HepG2 (cell line): ENCODE measurements around the gene TSPAN8. TPM values are rescaled to one million over a fixed set of nuclear protein-coding genes. Genes with fewer than 3 reads are reported as not detected.

ENCODE experiments used
- CAMTA2 ChIP-seq: sonication (generic); formaldehyde crosslinking; IDR thresholded peaks from 2 replicates; pipeline ENCODE4 v1.4.0; 2020; ENCODE audit warnings: mild to moderate bottlenecking, missing genetic modification reagents, borderline replicate concordance
- CEBPG ChIP-seq: IDR thresholded peaks from 2 replicates; pipeline ENCODE4 v1.6.1; 2016
- FOXC1 ChIP-seq: sonication (generic); formaldehyde crosslinking; IDR thresholded peaks from 2 replicates; pipeline ENCODE4 v1.8.0; 2022; ENCODE audit warnings: mild to moderate bottlenecking, missing genetic modification reagents, borderline replicate concordance
- HMG20B ChIP-seq: conservative IDR thresholded peaks from 2 replicates; pipeline ENCODE4 v1.6.1; 2016; ENCODE audit warnings: missing genetic modification reagents, missing compliant biosample characterization
- HNRNPLL ChIP-seq: fragments of 200-400 bp; formaldehyde crosslinking; IDR thresholded peaks from 2 replicates; pipeline ENCODE4 v1.6.1; 2017; ENCODE audit warnings: mild to moderate bottlenecking, low read depth, low read length; ENCODE audit not compliant: poor library complexity, severe bottlenecking
- HOXD1 ChIP-seq: sonication (generic); formaldehyde crosslinking; IDR thresholded peaks from 2 replicates; pipeline ENCODE4 v1.5.0; 2020; ENCODE audit warnings: missing genetic modification reagents
- KLF13 ChIP-seq: sonication (generic); formaldehyde crosslinking; IDR thresholded peaks from 2 replicates; pipeline ENCODE4 v1.4.0; 2020; ENCODE audit warnings: mild to moderate bottlenecking, missing genetic modification reagents
- NFE2L2 ChIP-seq: fragments of 150-350 bp; IDR thresholded peaks from 2 replicates; pipeline ENCODE4 v1.6.1; 2014; ENCODE audit warnings: low read length
- SPEN ChIP-seq: sonication (generic); formaldehyde crosslinking; IDR thresholded peaks from 2 replicates; pipeline ENCODE4 v1.5.1; 2020; ENCODE audit warnings: low read depth, mild to moderate bottlenecking, missing genetic modification reagents
- SRSF4 ChIP-seq: fragments of 200-400 bp; formaldehyde crosslinking; IDR thresholded peaks from one replicate; pipeline ENCODE4 v1.6.1; 2018; ENCODE audit warnings: mild to moderate bottlenecking, low read depth, low read length, moderate library complexity; ENCODE audit not compliant: poor library complexity, severe bottlenecking
- TAF15 ChIP-seq: fragments of 200-400 bp; formaldehyde crosslinking; IDR thresholded peaks from one replicate; pipeline ENCODE4 v1.6.1; 2018; ENCODE audit warnings: mild to moderate bottlenecking, low read depth, low read length; ENCODE audit not compliant: poor library complexity, severe bottlenecking
- THYN1 ChIP-seq: sonication (generic); formaldehyde crosslinking; IDR thresholded peaks from 2 replicates; pipeline ENCODE4 v1.8.1; 2023; ENCODE audit warnings: low read depth, mild to moderate bottlenecking, moderate library complexity, missing genetic modification reagents, borderline replicate concordance
- WIZ ChIP-seq: sonication (generic); formaldehyde crosslinking; IDR thresholded peaks from 2 replicates; pipeline ENCODE4 v1.5.1; 2020; ENCODE audit warnings: mild to moderate bottlenecking, missing genetic modification reagents
- ZC3H4 ChIP-seq: sonication (generic); formaldehyde crosslinking; IDR thresholded peaks from 2 replicates; pipeline ENCODE4 v1.4.0; 2020; ENCODE audit warnings: missing genetic modification reagents, borderline replicate concordance
- ZFP1 ChIP-seq: IDR thresholded peaks from 2 replicates; pipeline ENCODE4 v1.6.1; 2016
- ZNF17 ChIP-seq: sonication (generic); formaldehyde crosslinking; IDR thresholded peaks from 2 replicates; pipeline ENCODE4 v1.5.0; 2020; ENCODE audit warnings: mild to moderate bottlenecking, missing genetic modification reagents
- ZNF24 ChIP-seq: fragments of 450-650 bp; IDR thresholded peaks from 2 replicates; pipeline ENCODE4 v1.6.1; 2017; ENCODE audit warnings: antibody characterized with exemption, mild to moderate bottlenecking
- ZNF260 ChIP-seq: sonication (generic); formaldehyde crosslinking; IDR thresholded peaks from 2 replicates; pipeline ENCODE4 v1.4.0; 2020; ENCODE audit warnings: missing genetic modification reagents, low read depth, mild to moderate bottlenecking, borderline replicate concordance
- ZNF383 ChIP-seq: sonication (generic); formaldehyde crosslinking; IDR thresholded peaks from 2 replicates; pipeline ENCODE4 v1.4.0; 2020; ENCODE audit warnings: missing genetic modification reagents, mild to moderate bottlenecking, borderline replicate concordance
- ZNF44 ChIP-seq: sonication (generic); formaldehyde crosslinking; IDR thresholded peaks from 2 replicates; pipeline ENCODE4 v1.5.1; 2020; ENCODE audit warnings: mild to moderate bottlenecking, missing genetic modification reagents
- ZNF451 ChIP-seq: sonication (generic); formaldehyde crosslinking; IDR thresholded peaks from 2 replicates; pipeline ENCODE4 v1.5.0; 2020; ENCODE audit warnings: mild to moderate bottlenecking, missing genetic modification reagents
- ZNF644 ChIP-seq: IDR thresholded peaks from 2 replicates; pipeline ENCODE4 v1.6.1; 2016; ENCODE audit warnings: low read depth
- ZNF660 ChIP-seq: sonication (generic); formaldehyde crosslinking; IDR thresholded peaks from 2 replicates; pipeline ENCODE4 v1.5.1; 2020; ENCODE audit warnings: mild to moderate bottlenecking, low read depth, missing genetic modification reagents, borderline replicate concordance
- ZSCAN31 ChIP-seq: sonication (generic); formaldehyde crosslinking; IDR thresholded peaks from 2 replicates; pipeline ENCODE4 v1.5.0; 2020; ENCODE audit warnings: low read depth, mild to moderate bottlenecking, missing genetic modification reagents
- polyA plus RNA-seq, 8 experiments: library from polyadenylated mRNA; depleted of rRNA in 3 of 8; stranded (reverse) in 7 of 8; unstranded in 1 of 8; fragments of >200 nt; fragmentation: Illumina TruSeq in 4 of 8; extraction: Trizol in 4 of 8; gene quantifications; 2 replicates each; pipeline versions ENCODE4 v1.2.1 to v1.2.3, GENCODE V29; 2011 to 2016; ENCODE audit warnings: low read depth in 4 of 8, missing spikeins in 1 of 8, mixed read lengths in 1 of 8; ENCODE audit not compliant: insufficient read depth in 1 of 8
- total RNA-seq, 5 experiments: library from RNA; depleted of rRNA; stranded (reverse); fragments of >200 nt; fragmentation: Illumina TruSeq; extraction: Trizol; gene quantifications; 2 replicates each; pipeline ENCODE4 v1.2.3, GENCODE V29; 2016; ENCODE audit warnings: low read depth in 1 of 5
- TF ChIP-seq, protein P1 (sequence below): IDR thresholded peaks from 2 replicates; pipeline ENCODE4 v1.6.1; 2012; ENCODE audit warnings: low read depth, low read length, improper control_type of control experiment
- TF ChIP-seq, protein P2 (sequence below): sonication (generic); formaldehyde crosslinking; IDR thresholded peaks from 2 replicates; pipeline ENCODE4 v1.5.0; 2020; ENCODE audit warnings: mild to moderate bottlenecking, missing genetic modification reagents
- TF ChIP-seq, protein P3 (sequence below): sonication (generic); formaldehyde crosslinking; IDR thresholded peaks from 2 replicates; pipeline ENCODE4 v1.8.0; 2022; ENCODE audit warnings: mild to moderate bottlenecking, missing genetic modification reagents; ENCODE audit not compliant: insufficient replicate concordance

Gene TSPAN8
- total and polyA plus RNA-seq, 2 of the 13 experiments (the other 11 are each of a cell fraction or from before 2014, with no cell fraction given): 3.4 to 3.9 TPM

DNA sequence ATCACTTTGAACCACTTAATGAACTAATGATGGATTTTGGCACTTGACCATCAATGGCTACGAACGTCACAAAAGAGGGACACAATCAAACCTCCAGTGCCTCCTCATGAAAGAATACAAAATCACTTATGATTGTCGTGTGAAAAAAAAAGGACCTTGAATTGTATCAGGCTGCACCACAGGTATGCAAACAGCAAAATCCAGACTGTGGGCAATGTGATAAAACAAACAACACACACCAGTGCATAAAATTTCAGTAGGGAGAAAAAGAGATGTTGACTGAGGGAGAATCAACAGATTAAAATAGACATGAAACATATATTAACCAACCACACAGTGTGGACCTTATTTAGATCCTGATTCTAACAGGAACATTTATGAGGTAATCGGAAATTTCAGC, 2.6 kb downstream of the TSPAN8 start (continued):
- TF ChIP-seq, protein P1, sequence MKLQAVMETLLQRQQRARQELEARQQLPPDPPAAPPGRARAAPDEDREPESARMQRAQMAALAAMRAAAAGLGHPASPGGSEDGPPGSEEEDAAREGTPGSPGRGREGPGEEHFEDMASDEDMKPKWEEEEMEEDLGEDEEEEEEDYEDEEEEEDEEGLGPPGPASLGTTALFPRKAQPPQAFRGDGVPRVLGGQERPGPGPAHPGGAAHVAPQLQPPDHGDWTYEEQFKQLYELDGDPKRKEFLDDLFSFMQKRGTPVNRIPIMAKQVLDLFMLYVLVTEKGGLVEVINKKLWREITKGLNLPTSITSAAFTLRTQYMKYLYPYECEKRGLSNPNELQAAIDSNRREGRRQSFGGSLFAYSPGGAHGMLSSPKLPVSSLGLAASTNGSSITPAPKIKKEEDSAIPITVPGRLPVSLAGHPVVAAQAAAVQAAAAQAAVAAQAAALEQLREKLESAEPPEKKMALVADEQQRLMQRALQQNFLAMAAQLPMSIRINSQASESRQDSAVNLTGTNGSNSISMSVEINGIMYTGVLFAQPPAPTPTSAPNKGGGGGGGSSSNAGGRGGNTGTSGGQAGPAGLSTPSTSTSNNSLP: peak; percentile 95
- TF ChIP-seq, protein P2, sequence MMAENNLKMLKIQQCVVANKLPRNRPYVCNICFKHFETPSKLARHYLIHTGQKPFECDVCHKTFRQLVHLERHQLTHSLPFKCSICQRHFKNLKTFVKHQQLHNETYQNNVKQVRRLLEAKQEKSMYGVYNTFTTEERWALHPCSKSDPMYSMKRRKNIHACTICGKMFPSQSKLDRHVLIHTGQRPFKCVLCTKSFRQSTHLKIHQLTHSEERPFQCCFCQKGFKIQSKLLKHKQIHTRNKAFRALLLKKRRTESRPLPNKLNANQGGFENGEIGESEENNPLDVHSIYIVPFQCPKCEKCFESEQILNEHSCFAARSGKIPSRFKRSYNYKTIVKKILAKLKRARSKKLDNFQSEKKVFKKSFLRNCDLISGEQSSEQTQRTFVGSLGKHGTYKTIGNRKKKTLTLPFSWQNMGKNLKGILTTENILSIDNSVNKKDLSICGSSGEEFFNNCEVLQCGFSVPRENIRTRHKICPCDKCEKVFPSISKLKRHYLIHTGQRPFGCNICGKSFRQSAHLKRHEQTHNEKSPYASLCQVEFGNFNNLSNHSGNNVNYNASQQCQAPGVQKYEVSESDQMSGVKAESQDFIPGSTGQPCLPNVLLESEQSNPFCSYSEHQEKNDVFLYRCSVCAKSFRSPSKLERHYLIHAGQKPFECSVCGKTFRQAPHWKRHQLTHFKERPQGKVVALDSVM (CRISPR knock-in tag): no peak
- TF ChIP-seq SPEN (CRISPR knock-in tag) (no peak), TAF15 (no peak), ZFP1 (CRISPR knock-in tag) (no peak), WIZ (CRISPR knock-in tag) (no peak), HMG20B (CRISPR knock-in tag) (no peak), ZNF44 (CRISPR knock-in tag) (no peak), ZNF383 (CRISPR knock-in tag) (no peak), HOXD1 (CRISPR knock-in tag) (no peak), ZNF260 (CRISPR knock-in tag) (no peak), CEBPG (no peak), ZNF17 (CRISPR knock-in tag) (no peak), NFE2L2 (no peak), ZNF451 (CRISPR knock-in tag) (no peak), CAMTA2 (CRISPR knock-in tag) (no peak), KLF13 (CRISPR knock-in tag) (no peak), ZC3H4 (CRISPR knock-in tag) (no peak), ZNF24 (no peak), SRSF4 (no peak), FOXC1 (CRISPR knock-in tag) (no peak), HNRNPLL (no peak), ZNF644 (CRISPR knock-in tag) (no peak), ZNF660 (CRISPR knock-in tag) (no peak), THYN1 (no peak), ZSCAN31 (CRISPR knock-in tag) (no peak)
- TF ChIP-seq, protein P3, sequence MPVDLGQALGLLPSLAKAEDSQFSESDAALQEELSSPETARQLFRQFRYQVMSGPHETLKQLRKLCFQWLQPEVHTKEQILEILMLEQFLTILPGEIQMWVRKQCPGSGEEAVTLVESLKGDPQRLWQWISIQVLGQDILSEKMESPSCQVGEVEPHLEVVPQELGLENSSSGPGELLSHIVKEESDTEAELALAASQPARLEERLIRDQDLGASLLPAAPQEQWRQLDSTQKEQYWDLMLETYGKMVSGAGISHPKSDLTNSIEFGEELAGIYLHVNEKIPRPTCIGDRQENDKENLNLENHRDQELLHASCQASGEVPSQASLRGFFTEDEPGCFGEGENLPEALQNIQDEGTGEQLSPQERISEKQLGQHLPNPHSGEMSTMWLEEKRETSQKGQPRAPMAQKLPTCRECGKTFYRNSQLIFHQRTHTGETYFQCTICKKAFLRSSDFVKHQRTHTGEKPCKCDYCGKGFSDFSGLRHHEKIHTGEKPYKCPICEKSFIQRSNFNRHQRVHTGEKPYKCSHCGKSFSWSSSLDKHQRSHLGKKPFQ (CRISPR knock-in tag): no peak
